MM.1S (cell line): ENCODE data around the gene ADAM10.
"Not testable (repeated sequence)": the region's sequence is repeated elsewhere in the genome, so short reads cannot be mapped to it uniquely, and the experiment has no call there.

Experiments used
- DNase-seq: peaks from one replicate; pipeline ENCODE4 v3.0.0-alpha.2; 2015
- H2AFZ ChIP-seq: fragments of 300-600 bp; sonication (generic); 2 replicates; pipeline ENCODE4 v1.6.0; 2016; ENCODE audit warnings: antibody characterized with exemption, low read length
- H3F3A ChIP-seq: fragments of 300-600 bp; sonication (generic); 2 replicates; pipeline ENCODE4 v1.6.1; 2016; ENCODE audit warnings: mild to moderate bottlenecking, antibody characterized with exemption, low read length, moderate library complexity, mixed read lengths; ENCODE audit not compliant: insufficient read depth
- H3K27ac ChIP-seq: fragments of 300-600 bp; sonication (generic); 2 replicates; pipeline ENCODE4 v1.5.1; 2016; ENCODE audit warnings: mild to moderate bottlenecking, low read length
- H3K27me3 ChIP-seq: fragments of 300-600 bp; sonication (generic); replicated peaks from 2 replicates; pipeline ENCODE4 v1.6.0; 2016; ENCODE audit warnings: low read length; ENCODE audit not compliant: insufficient read depth
- H3K36me3 ChIP-seq: fragments of 300-600 bp; sonication (generic); replicated peaks from 2 replicates; pipeline ENCODE4 v1.6.1; 2016; ENCODE audit warnings: mild to moderate bottlenecking, low read length, mixed read lengths; ENCODE audit not compliant: insufficient read depth
- H3K4me1 ChIP-seq: fragments of 300-600 bp; sonication (generic); 2 replicates; pipeline ENCODE4 v1.6.1; 2016; ENCODE audit warnings: low read length, mixed read lengths
- H3K4me2 ChIP-seq: fragments of 300-600 bp; sonication (generic); 2 replicates; pipeline ENCODE4 v1.6.0; 2016; ENCODE audit warnings: low read depth, low read length
- H3K4me3 ChIP-seq: fragments of 300-600 bp; sonication (generic); 2 replicates; pipeline ENCODE4 v1.5.1; 2016; ENCODE audit warnings: low read length, mixed read lengths
- H3K79me2 ChIP-seq: fragments of 300-600 bp; sonication (generic); 2 replicates; pipeline ENCODE4 v1.6.1; 2016; ENCODE audit warnings: mixed run types, low read length, mixed read lengths
- H3K9ac ChIP-seq: fragments of 300-600 bp; sonication (generic); 2 replicates; pipeline ENCODE4 v1.6.1; 2016; ENCODE audit warnings: low read length, mixed read lengths
- H3K9me2 ChIP-seq: fragments of 300-600 bp; sonication (generic); replicated peaks from 2 replicates; pipeline ENCODE4 v1.6.1; 2016; ENCODE audit warnings: mild to moderate bottlenecking, low read length, mixed read lengths; ENCODE audit not compliant: insufficient read depth
- H3K9me3 ChIP-seq: fragments of 300-600 bp; sonication (generic); replicated peaks from 2 replicates; pipeline ENCODE4 v1.6.1; 2016; ENCODE audit warnings: mild to moderate bottlenecking, low read length, mixed read lengths; ENCODE audit not compliant: insufficient read depth
- H4K20me1 ChIP-seq: fragments of 300-600 bp; sonication (generic); 2 replicates; pipeline ENCODE4 v1.6.1; 2016; ENCODE audit warnings: mild to moderate bottlenecking, low read length, moderate library complexity, mixed read lengths; ENCODE audit not compliant: insufficient read depth
- EZH2 ChIP-seq: fragments of 300-600 bp; sonication (generic); optimal IDR thresholded peaks from 2 replicates; pipeline ENCODE3; 2017; ENCODE audit warnings: low read depth, mild to moderate bottlenecking, antibody characterized with exemption, low read length, mixed read lengths
- EZH2phosphoT487 ChIP-seq: fragments of 300-600 bp; sonication (generic); IDR thresholded peaks from 2 replicates; pipeline ENCODE4 v1.6.1; 2018; ENCODE audit warnings: antibody characterized with exemption, low read length
- TF ChIP-seq, protein P1 (sequence below): fragments of 300-600 bp; sonication (generic); IDR thresholded peaks from 2 replicates; pipeline ENCODE4 v1.5.1; 2016; ENCODE audit warnings: antibody characterized with exemption, low read length, mixed read lengths

ADAM10 gene

DNA sequence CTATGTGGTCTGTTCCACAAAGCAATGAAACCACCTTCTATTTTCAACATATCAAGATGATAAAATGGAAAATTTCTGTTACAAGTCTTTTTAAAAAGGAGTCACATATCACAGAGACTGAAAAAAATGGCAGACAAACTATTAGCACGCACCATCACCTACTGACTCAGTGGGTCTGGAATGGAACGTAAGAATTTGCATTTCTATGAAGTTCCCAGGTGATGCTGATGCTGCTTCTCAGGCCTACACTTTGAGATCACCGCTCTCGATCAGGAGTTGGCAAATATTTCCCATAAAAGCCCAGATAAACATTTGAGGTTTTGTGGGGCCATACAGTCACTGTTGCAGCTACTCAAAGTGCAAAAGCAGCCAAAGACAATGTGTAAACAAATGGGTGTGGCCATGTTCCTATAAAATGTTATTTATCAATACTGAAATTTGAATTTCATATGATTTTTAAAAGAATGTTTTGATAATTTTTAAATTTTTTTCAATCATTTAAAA, 142.9 kb downstream of the ADAM10 start:
- peaks cover 17% of the 10 kb centered on the region; the same call in 1 of the 2 replicates for H3K36me3 ChIP-seq
- TF ChIP-seq, protein P1, sequence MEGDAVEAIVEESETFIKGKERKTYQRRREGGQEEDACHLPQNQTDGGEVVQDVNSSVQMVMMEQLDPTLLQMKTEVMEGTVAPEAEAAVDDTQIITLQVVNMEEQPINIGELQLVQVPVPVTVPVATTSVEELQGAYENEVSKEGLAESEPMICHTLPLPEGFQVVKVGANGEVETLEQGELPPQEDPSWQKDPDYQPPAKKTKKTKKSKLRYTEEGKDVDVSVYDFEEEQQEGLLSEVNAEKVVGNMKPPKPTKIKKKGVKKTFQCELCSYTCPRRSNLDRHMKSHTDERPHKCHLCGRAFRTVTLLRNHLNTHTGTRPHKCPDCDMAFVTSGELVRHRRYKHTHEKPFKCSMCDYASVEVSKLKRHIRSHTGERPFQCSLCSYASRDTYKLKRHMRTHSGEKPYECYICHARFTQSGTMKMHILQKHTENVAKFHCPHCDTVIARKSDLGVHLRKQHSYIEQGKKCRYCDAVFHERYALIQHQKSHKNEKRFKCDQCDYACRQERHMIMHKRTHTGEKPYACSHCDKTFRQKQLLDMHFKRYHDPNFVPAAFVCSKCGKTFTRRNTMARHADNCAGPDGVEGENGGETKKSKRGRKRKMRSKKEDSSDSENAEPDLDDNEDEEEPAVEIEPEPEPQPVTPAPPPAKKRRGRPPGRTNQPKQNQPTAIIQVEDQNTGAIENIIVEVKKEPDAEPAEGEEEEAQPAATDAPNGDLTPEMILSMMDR, result no peak
- TF ChIP-seq EZH2phosphoT487, result no peak
- TF ChIP-seq EZH2, result no peak
- no peaks in the 10 kb centered on the region for H4K20me1 ChIP-seq
- DNase-seq, result no peak
- no peaks in the 10 kb centered on the region for H3K9me3 ChIP-seq
- H3K79me2 ChIP-seq, result peaks cover 32% of the 10 kb centered on the region
- no peak overlapping the region for H2AFZ ChIP-seq
- H3F3A ChIP-seq, result no peaks in the 10 kb centered on the region
- no peak overlapping the region for H3K27ac ChIP-seq
- H3K4me2 ChIP-seq, result no peak overlapping the region
- no peak overlapping the region for H3K9ac ChIP-seq
- no peak overlapping the region for H3K4me3 ChIP-seq
- H3K27me3 ChIP-seq, result no peaks in the 10 kb centered on the region
- H3K9me2 ChIP-seq, result no peaks in the 10 kb centered on the region
- no peaks in the 10 kb centered on the region for H3K4me1 ChIP-seq

DNA sequence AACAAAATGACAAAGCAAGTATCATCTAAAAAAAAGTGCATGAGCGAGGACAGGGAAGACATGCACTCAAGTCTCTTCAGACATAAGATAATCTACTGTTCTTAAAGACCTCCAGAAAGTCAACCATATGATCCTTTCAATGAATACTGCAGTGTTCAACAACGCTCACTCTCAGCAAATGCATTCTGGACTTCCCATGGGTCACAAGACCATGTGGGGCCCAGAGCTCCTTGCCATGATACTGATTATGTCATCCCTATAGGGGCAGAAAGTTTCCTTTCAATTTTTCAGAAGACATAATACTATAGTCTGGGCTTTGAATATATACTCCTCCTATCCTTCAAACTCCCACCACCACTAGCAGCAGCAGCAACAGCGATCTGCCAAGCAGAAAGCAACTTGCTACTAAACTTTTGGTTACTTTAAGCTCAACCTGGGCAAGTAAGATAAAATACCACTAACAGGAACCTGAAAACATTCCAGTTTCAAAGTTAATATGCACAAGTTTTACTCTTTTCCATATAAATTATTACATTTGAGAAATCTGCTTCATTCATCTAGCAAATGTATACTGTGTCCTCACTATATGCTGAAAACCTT, 143.5 kb downstream of the ADAM10 start:
- Histone ChIP-seq H3K79me2 (peaks cover 32% of the 10 kb centered on the region), H3K9me3 (no peaks in the 10 kb centered on the region), H2AFZ (no peak overlapping the region), H3K4me3 (no peak overlapping the region), H4K20me1 (no peaks in the 10 kb centered on the region), H3K9ac (no peak overlapping the region), H3K36me3 (peaks cover 16% of the 10 kb centered on the region; the same call in 1 of the 2 replicates), H3K4me1 (no peaks in the 10 kb centered on the region), H3K9me2 (no peaks in the 10 kb centered on the region), H3K27ac (no peak overlapping the region), H3K27me3 (no peaks in the 10 kb centered on the region), H3K4me2 (no peak overlapping the region), H3F3A (no peaks in the 10 kb centered on the region)
- no peak for TF ChIP-seq EZH2phosphoT487
- TF ChIP-seq EZH2, result no peak
- TF ChIP-seq, protein P1, result no peak
- DNase-seq, result no peak

DNA sequence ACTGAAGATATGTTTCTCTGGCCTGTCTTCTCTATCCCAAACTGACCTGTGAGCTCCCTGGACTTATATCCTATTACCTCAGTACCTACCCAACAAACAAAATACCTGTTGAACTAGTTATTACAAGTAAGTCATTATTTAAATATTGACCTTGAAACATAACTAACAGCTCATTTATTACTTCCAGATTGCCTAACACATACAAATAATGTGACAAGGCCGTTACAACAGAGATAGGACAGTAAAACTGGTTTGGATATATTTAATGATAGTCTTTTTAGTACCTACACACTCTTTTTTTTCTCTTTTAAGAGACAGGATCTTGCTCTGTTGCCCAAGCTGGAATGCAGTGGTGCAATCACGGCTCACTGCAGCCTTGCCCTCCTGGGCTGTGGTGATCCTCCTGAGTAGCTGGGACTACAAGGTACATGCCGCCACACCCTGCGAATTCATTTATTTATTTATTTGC, 145.0 kb downstream of the ADAM10 start:
- H3K27ac ChIP-seq, result no peak overlapping the region
- no peak overlapping the region for H2AFZ ChIP-seq
- 0 out of 2 replicates have a peak, but pooled peaks cover 6% of the 10 kb centered on the region for H3K36me3 ChIP-seq
- no peaks in the 10 kb centered on the region for H3K27me3 ChIP-seq
- H3K4me2 ChIP-seq, result no peak overlapping the region
- no peaks in the 10 kb centered on the region for H3K4me1 ChIP-seq
- no peaks in the 10 kb centered on the region for H4K20me1 ChIP-seq
- DNase-seq, result no peak
- H3K9me3 ChIP-seq, result no peaks in the 10 kb centered on the region
- no peaks in the 10 kb centered on the region for H3F3A ChIP-seq
- no peaks in the 10 kb centered on the region for H3K9me2 ChIP-seq
- no peak overlapping the region for H3K4me3 ChIP-seq
- H3K9ac ChIP-seq, result no peak overlapping the region
- H3K79me2 ChIP-seq, result peaks cover 28% of the 10 kb centered on the region
- TF ChIP-seq EZH2 (no peak), EZH2phosphoT487 (no peak)
- TF ChIP-seq, protein P1, result no peak

DNA sequence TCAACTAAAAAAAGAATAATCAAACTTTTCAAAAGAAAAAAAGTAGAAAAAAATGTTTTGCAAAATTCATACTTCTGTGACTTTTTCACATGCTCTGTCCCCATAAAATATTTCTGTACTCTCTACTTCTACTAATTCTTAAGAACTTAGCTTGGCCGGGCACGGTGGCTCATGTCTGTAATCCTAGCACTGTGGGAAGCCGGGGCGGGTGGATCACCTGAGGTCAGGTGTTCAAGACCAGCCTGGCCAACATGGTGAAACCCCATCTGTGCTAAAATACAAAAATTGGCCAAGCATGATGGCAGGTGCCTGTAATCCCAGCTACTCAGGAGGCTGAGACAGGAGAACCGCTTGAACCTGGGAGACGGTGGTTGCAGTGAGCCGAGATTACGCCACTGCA, 145.6 kb downstream of the ADAM10 start:
- not testable (repeated sequence) for H3K27ac ChIP-seq, H3F3A ChIP-seq, H3K36me3 ChIP-seq, H3K4me1 ChIP-seq, H2AFZ ChIP-seq, H3K9me3 ChIP-seq, H3K9me2 ChIP-seq, DNase-seq, H4K20me1 ChIP-seq, H3K9ac ChIP-seq, H3K27me3 ChIP-seq, H3K4me2 ChIP-seq, H3K4me3 ChIP-seq
- peaks cover 28% of the 10 kb centered on the region for H3K79me2 ChIP-seq
